Frontal cortex (tissue), 4 donors: Measurements from ENCODE around the gene PPP1R14C. TPM values are rescaled to one million over a fixed set of nuclear protein-coding genes. Genes with fewer than 3 reads are reported as not detected.

Experiments
- DNase-seq, 2 donors: peaks; one replicate each; pipeline ENCODE4 v3.0.0; 2012; ENCODE audit warnings: low spot score in 2 of 2
- FAIRE-seq: peaks from 2 replicates; lab custom pipeline; 2012; peaks lifted over from hg19 to GRCh38; lab: Jason Lieb, UNC
- small RNA-seq: library from RNA; depleted of rRNA; stranded (forward); fragments of <200 nt; gene quantifications from one replicate; pipeline ENCODE3, GENCODE V24; 2014
- total RNA-seq: library from RNA; depleted of rRNA; stranded (reverse); fragments of >200 nt; gene quantifications from one replicate; pipeline ENCODE4 v1.2.3, GENCODE V29; 2014
- donor health status: control.
- donor health status: control.
- donor health status: control.

Gene PPP1R14C
- total RNA-seq, 1 donor from 2014 or later: 59.1 TPM

DNA sequence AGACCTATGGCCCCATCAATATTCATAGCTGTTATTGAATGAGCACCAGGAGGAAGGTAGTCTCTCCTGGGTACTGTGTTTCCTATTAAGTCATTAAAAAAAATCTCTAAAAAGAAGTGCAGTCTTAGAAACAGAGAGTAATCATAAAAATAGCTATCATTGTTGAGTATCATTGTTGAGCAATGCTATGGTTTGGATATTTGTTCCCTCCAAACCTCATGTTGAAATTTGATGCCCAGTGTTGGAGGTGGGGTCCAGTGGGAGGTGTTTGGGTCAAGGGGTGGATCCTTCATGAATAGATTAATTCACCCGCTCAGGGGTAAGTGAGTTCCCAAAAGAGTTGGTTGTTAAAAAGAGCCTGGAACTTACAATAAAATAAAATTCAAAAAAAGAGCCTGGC, 137.9 kb downstream of the PPP1R14C start:
- no peak for FAIRE-seq
- no peak for DNase-seq

- FAIRE-seq (no peak), DNase-seq (no peak)
These were observed 138.9 kb downstream of the PPP1R14C start for GRCh38 chr6:150281767-150282166.

GRCh38 chr6:150282806-150283205, 140.0 kb downstream of the PPP1R14C start:
- FAIRE-seq (no peak), DNase-seq (no peak)

- FAIRE-seq (no peak), DNase-seq (no peak)
These were observed 143.6 kb downstream of the PPP1R14C start for GRCh38 chr6:150286460-150286859.

GRCh38 chr6:150286912-150287311, 144.1 kb downstream of the PPP1R14C start:
- FAIRE-seq (no peak), DNase-seq (no peak)

DNA sequence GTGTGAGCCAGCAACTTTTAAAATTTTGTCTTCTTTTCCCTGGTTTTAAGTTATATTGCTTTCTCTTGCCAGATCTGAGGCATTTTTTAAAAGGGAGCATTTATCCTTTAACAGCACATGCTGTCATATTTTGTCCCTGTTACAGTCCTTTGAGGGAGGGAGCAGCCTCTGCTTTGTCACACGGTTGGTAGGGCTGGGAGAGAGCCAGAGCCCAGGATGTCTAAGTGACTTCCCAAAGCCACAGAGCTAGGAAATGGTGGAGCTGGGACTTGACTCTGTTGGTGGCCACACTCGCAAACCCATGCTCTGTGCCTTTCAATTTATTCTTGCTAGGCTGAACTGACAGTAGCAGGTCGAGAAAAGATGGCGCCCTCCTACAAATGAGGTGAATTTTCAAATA, 145.6 kb downstream of the PPP1R14C start:
- FAIRE-seq (no peak), DNase-seq (no peak)

DNA sequence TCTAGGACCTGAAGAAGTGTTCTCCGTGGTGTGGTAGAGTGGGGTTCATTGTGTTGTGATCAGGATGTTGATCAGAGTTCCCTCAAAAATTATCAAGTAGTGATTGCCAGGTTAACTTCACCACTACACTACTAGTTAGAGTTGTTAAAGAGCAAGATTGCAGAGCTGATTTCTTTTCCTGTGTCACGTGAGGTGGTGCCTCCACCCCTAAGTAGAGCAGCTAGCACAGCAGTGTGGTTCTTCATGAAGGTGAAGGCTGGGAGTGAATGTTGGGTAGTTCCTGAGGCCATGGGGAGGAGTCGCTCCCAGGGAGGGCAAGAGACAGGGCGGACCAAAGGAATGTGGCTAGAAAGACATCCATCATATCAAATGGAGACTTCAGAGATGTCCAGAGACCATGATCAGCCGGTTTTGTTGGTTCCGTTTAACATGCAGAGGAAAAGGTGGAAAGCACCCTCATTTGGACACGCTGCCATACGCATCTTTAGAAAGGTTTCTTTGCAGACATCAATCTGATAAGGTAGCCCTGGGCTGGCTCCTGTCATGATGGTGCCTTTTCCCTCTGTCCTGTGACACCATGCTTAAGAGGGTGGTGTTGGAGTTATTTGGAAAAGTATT, 146.7 kb downstream of the PPP1R14C start:
- FAIRE-seq: no peak
- DNase-seq: no peak

DNA sequence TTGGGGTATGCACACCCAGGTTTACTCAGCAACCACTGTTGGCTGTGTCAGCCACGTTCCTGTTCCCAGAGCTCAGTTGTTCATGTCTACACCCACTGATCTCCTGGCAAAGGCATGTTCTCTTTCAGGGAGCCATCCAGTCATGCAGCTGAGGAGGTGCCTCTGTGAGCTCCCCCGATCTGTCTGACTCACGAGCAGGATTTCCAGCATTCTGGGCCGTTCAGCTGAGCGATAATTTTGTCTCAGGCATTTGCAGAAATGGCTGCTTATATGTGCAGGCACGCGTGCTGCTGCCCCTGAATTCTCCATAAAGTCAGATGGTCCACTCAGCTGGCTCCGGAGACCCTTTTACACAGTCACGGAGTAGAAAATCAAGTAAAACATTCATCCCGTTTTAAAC, 147.6 kb downstream of the PPP1R14C start:
- FAIRE-seq: no peak
- DNase-seq: no peak

GRCh38 chr6:150291968-150292710, 149.3 kb downstream of the PPP1R14C start:
- FAIRE-seq (no peak), DNase-seq (no peak)

GRCh38 chr6:150293019-150293418, 150.2 kb downstream of the PPP1R14C start:
- no peak for DNase-seq
- FAIRE-seq: no peak

- DNase-seq (no peak), FAIRE-seq (no peak)
These were observed 150.8 kb downstream of the PPP1R14C start for GRCh38 chr6:150293423-150294173.

DNA sequence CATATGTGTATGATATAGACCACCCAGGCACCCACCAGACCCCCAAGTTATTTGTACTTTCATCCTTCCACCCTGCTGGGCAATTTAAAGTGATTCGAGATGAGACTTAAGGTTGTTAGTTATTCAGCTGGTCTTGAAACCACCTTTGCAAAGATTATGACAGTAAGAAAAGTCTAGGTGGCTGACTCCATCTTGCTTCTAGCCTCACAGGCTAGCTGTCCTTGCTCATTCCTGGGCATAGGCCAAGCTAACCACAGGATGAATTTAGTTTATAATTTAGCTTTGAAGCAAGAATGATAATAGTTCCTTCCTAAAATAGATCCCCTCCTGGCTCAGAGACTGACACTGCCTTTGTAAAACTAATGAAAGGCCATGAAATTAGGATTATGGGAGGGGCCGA, 154.0 kb downstream of the PPP1R14C start:
- DNase-seq (no peak), FAIRE-seq (no peak)

- DNase-seq (no peak), FAIRE-seq (no peak)
These were observed 154.6 kb downstream of the PPP1R14C start for GRCh38 chr6:150297327-150298029.

- FAIRE-seq (no peak), DNase-seq (no peak)
These were observed 155.2 kb downstream of the PPP1R14C start for GRCh38 chr6:150298030-150298380.

DNA sequence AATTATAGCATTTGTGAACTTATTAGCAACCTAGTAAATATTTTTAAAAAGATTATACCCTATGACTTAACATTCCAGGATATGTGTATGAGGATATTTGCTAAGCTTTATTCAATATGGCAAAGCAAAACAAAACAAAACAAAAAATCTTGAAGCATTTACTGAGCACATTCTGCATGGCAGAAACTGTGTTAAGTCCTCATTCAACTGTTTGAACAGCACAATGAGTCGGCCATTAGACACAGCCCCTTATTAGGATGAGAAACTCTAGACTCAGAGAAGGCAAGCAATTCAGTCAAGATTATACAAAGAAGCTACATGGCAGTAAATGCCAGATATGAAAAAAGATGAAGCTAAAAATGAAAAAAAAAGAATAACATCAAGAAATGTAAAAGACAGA, 155.8 kb downstream of the PPP1R14C start:
- FAIRE-seq (no peak), DNase-seq (no peak)

Small RNA genes within 50 kb of the gene (small RNA-seq; reads per million reads assigned to genes)
- not detected for gene RF01210

Other genes with a start within 250 kb of the PPP1R14C start
- not detected for gene RAET1E, start 244.9 kb upstream of the PPP1R14C start, total RNA-seq
- not detected for gene RAET1G, start 219.9 kb upstream of the PPP1R14C start, total RNA-seq
- 5.3 TPM for gene ULBP2, start 201.0 kb upstream of the PPP1R14C start, total RNA-seq
- 1.6 TPM for gene ULBP1, start 179.1 kb upstream of the PPP1R14C start, total RNA-seq
- not detected for gene RAET1L, start 117.5 kb upstream of the PPP1R14C start, total RNA-seq
- gene ULBP3, start 73.9 kb upstream of the PPP1R14C start, total RNA-seq: 11.8 TPM
- gene IYD, start 226.0 kb downstream of the PPP1R14C start, total RNA-seq: not detected